ENCODE results near the gene CDKAL1. TPM values are rescaled to one million over a fixed set of nuclear protein-coding genes. Genes with fewer than 3 reads are reported as not detected.
A peak's percentile ranks its signal among the peaks of the same experiment; 100 is the strongest.

CDKAL1 gene
- total and polyA plus RNA-seq, 2 of the 13 experiments (the other 11 are each of a cell fraction or from before 2014, with no cell fraction given), result 9.5 to 27.7 TPM

DNA sequence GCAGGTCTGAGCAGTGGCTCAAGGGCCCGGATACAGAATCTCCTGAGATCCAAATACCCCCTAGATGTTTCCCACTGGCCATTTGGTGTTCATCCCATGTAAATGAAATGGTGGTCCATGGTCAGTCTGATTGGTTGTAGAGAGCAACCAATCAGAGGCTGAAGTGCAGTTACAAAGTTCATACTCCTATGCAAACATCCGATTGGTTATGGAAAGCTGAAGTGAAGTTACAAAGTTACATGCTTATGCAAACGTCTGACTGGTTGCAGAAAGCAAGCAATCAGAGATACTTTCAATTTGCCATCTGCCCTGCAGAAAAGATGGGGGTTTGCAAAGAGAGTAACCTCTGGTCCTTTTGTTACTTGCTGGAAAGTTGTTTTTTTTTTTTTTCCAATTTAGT lies 313.6 kb downstream of the CDKAL1 start (continued):
- TF ChIP-seq, protein P1, sequence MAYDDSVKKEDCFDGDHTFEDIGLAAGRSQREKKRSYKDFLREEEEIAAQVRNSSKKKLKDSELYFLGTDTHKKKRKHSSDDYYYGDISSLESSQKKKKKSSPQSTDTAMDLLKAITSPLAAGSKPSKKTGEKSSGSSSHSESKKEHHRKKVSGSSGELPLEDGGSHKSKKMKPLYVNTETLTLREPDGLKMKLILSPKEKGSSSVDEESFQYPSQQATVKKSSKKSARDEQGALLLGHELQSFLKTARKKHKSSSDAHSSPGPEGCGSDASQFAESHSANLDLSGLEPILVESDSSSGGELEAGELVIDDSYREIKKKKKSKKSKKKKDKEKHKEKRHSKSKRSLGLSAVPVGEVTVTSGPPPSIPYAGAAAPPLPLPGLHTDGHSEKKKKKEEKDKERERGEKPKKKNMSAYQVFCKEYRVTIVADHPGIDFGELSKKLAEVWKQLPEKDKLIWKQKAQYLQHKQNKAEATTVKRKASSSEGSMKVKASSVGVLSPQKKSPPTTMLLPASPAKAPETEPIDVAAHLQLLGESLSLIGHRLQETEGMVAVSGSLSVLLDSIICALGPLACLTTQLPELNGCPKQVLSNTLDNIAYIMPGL (CRISPR knock-in tag; IDR thresholded peaks at IDR 0.05; ENCODE audit: borderline replicate concordance in 1 of 2, low read depth in 1 of 2), result no peak
- TF ChIP-seq, protein P2, sequence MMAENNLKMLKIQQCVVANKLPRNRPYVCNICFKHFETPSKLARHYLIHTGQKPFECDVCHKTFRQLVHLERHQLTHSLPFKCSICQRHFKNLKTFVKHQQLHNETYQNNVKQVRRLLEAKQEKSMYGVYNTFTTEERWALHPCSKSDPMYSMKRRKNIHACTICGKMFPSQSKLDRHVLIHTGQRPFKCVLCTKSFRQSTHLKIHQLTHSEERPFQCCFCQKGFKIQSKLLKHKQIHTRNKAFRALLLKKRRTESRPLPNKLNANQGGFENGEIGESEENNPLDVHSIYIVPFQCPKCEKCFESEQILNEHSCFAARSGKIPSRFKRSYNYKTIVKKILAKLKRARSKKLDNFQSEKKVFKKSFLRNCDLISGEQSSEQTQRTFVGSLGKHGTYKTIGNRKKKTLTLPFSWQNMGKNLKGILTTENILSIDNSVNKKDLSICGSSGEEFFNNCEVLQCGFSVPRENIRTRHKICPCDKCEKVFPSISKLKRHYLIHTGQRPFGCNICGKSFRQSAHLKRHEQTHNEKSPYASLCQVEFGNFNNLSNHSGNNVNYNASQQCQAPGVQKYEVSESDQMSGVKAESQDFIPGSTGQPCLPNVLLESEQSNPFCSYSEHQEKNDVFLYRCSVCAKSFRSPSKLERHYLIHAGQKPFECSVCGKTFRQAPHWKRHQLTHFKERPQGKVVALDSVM (CRISPR knock-in tag; IDR thresholded peaks at IDR 0.05), result no peak
- no peak for TF ChIP-seq MAFK (conservative IDR thresholded peaks at IDR 0.05 in 1 of 2, IDR thresholded peaks at IDR 0.05 in 1 of 2; ENCODE audit: low read length in 2 of 2)
- peak; percentile 40; the same call in 1 of the 2 replicates for TF ChIP-seq ETV5 (CRISPR knock-in tag; IDR thresholded peaks at IDR 0.05; ENCODE audit: borderline replicate concordance)
- TF ChIP-seq ZNF558 (CRISPR knock-in tag; IDR thresholded peaks at IDR 0.05; ENCODE audit: borderline replicate concordance), result no peak
- no peak for TF ChIP-seq ZNF563 (CRISPR knock-in tag; IDR thresholded peaks at IDR 0.05)
- TF ChIP-seq, protein P3, sequence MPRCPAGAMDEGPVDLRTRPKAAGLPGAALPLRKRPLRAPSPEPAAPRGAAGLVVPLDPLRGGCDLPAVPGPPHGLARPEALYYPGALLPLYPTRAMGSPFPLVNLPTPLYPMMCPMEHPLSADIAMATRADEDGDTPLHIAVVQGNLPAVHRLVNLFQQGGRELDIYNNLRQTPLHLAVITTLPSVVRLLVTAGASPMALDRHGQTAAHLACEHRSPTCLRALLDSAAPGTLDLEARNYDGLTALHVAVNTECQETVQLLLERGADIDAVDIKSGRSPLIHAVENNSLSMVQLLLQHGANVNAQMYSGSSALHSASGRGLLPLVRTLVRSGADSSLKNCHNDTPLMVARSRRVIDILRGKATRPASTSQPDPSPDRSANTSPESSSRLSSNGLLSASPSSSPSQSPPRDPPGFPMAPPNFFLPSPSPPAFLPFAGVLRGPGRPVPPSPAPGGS (CRISPR knock-in tag; IDR thresholded peaks at IDR 0.05), result no peak
- TF ChIP-seq, protein P4, sequence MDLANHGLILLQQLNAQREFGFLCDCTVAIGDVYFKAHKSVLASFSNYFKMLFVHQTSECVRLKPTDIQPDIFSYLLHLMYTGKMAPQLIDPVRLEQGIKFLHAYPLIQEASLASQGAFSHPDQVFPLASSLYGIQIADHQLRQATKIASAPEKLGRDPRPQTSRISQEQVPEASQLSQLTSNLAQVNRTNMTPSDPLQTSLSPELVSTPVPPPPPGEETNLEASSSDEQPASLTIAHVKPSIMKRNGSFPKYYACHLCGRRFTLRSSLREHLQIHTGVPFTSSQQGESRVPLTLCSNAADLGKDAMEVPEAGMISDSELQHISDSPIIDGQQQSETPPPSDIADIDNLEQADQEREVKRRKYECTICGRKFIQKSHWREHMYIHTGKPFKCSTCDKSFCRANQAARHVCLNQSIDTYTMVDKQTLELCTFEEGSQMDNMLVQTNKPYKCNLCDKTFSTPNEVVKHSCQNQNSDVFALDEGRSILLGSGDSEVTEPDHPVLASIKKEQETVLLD (CRISPR knock-in tag; IDR thresholded peaks at IDR 0.05; ENCODE audit: low read depth), result no peak
- no peak for TF ChIP-seq SSRP1 (CRISPR knock-in tag; IDR thresholded peaks at IDR 0.05)
- TF ChIP-seq EHMT2 (IDR thresholded peaks at IDR 0.05; ENCODE audit: borderline replicate concordance, low read depth, low read length), result peak; percentile 39; the same call in 1 of the 2 replicates
- TF ChIP-seq, protein P5, sequence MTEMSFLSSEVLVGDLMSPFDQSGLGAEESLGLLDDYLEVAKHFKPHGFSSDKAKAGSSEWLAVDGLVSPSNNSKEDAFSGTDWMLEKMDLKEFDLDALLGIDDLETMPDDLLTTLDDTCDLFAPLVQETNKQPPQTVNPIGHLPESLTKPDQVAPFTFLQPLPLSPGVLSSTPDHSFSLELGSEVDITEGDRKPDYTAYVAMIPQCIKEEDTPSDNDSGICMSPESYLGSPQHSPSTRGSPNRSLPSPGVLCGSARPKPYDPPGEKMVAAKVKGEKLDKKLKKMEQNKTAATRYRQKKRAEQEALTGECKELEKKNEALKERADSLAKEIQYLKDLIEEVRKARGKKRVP (CRISPR knock-in tag; IDR thresholded peaks at IDR 0.05), result peak in 1 of 2 experiments; percentile 46; a peak in 1 of 4 replicates
- no peak for TF ChIP-seq AKAP8 (CRISPR knock-in tag; IDR thresholded peaks at IDR 0.05)
- no peak for TF ChIP-seq ZNF337 (CRISPR knock-in tag; IDR thresholded peaks at IDR 0.05; ENCODE audit: borderline replicate concordance, low read depth)
- no peak for TF ChIP-seq ZNF326 (CRISPR knock-in tag; IDR thresholded peaks at IDR 0.05; ENCODE audit: borderline replicate concordance)
- TF ChIP-seq HNF4G (IDR thresholded peaks at IDR 0.05; ENCODE audit: borderline replicate concordance, low read depth, low read length), result no peak
- TF ChIP-seq HNF4G (CRISPR knock-in tag; IDR thresholded peaks at IDR 0.05; ENCODE audit: borderline replicate concordance, low read depth), result no peak
- TF ChIP-seq, protein P6, sequence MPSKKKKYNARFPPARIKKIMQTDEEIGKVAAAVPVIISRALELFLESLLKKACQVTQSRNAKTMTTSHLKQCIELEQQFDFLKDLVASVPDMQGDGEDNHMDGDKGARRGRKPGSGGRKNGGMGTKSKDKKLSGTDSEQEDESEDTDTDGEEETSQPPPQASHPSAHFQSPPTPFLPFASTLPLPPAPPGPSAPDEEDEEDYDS (CRISPR knock-in tag; IDR thresholded peaks at IDR 0.05), result no peak
- peak; percentile 78 for TF ChIP-seq NFYC (CRISPR knock-in tag; IDR thresholded peaks at IDR 0.05)
- TF ChIP-seq, protein P7, sequence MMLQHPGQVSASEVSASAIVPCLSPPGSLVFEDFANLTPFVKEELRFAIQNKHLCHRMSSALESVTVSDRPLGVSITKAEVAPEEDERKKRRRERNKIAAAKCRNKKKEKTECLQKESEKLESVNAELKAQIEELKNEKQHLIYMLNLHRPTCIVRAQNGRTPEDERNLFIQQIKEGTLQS (CRISPR knock-in tag; IDR thresholded peaks at IDR 0.05), result no peak
- TF ChIP-seq, protein P8, sequence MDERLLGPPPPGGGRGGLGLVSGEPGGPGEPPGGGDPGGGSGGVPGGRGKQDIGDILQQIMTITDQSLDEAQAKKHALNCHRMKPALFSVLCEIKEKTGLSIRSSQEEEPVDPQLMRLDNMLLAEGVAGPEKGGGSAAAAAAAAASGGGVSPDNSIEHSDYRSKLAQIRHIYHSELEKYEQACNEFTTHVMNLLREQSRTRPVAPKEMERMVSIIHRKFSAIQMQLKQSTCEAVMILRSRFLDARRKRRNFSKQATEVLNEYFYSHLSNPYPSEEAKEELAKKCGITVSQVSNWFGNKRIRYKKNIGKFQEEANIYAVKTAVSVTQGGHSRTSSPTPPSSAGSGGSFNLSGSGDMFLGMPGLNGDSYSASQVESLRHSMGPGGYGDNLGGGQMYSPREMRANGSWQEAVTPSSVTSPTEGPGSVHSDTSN (CRISPR knock-in tag; IDR thresholded peaks at IDR 0.05), result no peak
